NCI-H345 treated with DMSO at 0.1 percent for 48 hours (cell line): ENCODE measurements around the gene ZNF423.

Experiments
- DNase-seq: peaks from one replicate; lab custom pipeline; 2025; ENCODE audit not compliant: unreplicated experiment; lab: John Stamatoyannopoulos, UW

Gene ZNF423

GRCh38 chr16:49672753-49673152, 183.2 kb downstream of the ZNF423 start:
- no peak for DNase-seq

DNA sequence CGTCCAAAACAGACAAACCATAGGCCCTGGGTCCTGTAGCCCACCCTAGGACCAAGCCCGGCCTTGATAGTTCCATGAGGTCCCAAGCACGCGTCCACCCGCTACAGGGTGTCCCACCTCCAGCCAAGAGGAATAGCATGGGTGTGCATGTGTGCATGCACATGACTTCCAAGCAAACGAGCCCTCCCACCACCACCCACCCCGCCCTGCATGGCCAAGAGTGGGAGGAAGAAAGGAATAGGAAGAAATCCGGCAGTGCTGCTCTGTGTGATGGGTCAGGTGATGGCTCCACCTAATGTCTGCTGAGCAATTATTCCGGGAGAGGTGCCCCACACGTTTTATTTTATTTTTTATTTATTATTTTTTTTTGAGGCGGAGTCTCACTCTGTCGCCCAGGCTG, 184.6 kb downstream of the ZNF423 start:
- DNase-seq = no peak

GRCh38 chr16:49670627-49671026, 185.3 kb downstream of the ZNF423 start:
- no peak for DNase-seq

DNA sequence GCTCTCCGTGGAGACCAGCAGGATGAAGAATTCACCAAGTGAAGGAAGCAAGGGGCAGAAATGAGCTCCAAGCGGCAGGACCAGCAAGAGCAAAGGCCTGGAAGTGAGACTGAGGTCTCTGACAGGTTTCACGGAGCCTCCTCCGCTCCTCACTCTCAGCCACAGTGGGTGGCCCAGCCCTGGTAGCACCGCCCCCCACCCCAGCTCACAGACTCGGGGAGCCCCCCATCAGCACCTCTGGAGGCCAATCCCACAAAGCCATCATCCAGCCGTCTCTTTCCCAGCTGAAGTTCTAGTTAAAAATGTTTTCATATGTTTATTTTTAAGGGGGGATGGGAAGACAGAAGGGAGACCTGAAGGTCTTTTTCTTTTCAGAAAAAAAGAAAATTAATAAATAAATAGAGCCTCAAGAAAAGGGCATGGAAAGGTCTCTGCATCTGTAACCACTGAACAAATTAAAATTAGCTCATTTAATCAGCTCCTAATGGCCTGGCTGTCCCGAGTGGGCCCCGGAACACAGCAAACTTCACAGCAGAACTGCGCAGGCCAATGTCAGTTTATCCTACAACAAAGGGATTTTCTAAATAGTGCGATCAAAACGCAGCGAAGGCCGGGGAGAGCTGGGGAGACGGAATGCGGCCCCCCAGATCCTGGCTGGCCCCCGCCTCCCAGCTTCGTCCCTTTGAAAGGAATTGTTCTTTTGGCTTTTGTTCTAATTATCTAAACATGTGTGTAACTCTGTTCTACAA, 190.3 kb downstream of the ZNF423 start:
- DNase-seq = no peak

DNA sequence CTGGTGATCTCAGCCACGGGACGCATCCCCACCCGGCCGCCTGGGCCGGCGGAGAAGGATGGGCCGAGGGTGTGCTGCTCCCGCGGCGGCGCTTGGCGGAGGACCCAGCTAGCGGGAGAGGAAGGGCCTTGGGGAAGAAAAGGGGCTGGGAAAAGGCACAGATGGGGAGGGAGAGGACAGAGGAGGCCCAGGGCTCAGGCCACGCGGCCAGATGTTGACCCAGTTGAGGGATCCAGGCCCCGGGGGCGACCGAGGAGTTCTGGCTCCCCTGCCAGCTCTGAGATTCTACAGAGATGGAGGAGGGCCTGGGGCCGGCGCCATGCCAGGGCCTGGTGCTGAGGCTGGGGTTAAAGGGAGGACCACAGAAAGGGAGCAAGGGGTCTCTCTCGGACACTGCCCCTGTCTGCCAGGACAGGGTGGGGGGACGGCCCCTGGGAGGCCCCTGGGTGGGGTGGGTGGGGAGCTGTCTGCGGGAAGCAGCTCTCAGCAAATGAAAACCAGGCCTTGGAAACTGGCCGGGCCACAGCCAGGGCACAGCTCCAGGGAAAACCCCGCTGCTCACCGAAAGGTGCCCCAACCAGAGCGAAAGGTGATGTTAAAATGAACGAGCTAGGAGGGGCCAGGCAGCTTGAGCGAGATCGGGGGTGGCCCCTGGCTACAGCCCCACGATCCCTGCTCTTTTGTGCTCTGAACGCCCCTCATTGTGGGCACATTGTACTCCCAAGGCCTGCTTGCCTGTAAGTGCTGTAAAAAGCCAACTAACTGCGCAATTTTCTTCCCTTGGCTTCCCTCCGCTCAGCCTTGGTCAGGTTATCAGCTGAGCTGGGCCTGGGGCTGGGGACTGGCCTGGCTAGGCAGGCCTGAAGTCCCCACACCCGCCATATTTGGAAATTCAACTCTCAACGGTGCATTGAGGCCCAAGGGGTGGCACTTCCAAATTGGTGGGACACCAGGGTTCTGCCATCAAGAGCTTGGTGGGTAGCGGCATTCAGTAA, 191.4 kb downstream of the ZNF423 start:
- no peak for DNase-seq

DNA sequence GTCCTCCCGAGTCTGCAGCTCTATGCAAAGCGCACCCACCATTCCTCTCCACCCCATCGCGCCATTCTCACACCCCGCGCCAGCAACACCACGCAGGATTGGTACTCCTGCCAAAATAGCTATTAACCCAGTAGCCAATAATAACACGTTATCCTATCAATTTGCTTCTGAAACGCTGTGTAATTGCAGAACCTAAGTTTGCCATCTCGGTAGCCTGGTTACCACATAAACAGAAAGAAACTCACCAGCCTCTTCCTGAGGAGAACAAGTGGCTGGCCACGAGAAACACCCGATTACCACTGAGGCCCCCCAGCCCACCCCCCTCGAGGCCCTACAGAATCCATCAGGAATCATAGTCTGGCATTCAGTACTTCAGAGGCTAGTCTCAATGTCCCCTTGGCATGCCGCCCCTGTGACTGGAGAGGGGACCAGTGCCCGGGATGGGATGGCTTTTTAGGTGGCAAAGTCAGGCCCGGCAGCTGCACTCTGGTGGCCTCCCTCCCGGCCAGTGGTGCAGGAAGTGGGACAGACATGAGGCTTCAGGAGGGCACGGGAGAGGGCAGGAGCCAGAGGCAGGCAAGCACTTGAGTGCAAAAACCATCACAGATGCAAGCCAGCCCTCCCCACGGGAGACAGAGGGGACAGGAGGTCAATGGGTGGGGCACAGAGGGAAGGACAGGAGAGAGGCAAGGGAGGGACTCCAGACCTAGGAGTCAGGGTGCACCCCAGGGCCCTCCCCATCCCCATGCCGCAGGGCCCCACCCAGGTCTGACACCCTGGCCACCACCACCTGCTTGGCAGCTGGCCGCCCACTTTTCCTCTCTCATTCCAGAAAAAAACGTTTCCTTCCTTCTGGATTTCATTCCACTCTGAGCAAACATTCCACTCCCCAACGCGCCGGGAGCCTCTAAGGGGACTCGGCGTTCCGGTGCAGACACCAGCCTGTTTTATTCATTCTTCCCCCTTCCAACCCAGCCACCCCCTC, 192.5 kb downstream of the ZNF423 start:
- DNase-seq = no peak

GRCh38 chr16:49662569-49662968, 193.3 kb downstream of the ZNF423 start:
- no peak for DNase-seq

DNA sequence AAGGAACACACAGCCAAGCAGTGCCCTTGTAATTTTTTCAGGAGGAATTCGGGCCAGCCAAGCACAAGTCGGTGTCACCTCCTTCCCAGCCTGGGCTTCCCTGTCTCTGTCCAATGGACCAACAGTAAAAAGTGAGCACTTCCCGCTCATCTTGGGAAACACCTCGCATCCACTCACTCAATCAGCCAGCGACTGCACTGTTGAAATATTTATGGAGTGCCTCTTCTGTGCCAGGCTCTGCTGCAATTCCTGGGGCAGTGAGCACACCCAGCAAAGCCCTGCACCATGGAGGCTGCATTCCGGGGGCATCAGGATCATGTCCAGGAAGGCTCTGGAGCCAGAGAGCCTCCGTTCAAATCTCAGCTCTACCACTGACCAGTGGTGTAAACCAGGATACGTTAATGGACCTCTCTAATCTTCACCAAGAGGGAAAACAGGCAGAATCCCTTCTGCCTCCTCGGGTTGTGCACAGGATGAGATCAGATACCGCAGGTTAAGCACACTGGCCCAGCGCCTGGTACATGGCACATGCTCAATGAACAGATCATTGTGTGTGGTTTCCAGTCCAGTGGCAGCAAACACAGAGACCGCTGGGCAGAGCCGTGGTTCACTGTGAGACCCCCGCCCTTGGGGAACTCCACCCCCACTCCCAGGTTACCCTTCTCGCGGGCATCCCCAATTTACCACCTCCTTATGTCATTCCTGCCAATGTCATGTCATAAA, 194.3 kb downstream of the ZNF423 start:
- DNase-seq = no peak

- no peak for DNase-seq
These were observed 195.3 kb downstream of the ZNF423 start for GRCh38 chr16:49660626-49661025.

GRCh38 chr16:49659356-49659755, 196.6 kb downstream of the ZNF423 start:
- no peak for DNase-seq

DNA sequence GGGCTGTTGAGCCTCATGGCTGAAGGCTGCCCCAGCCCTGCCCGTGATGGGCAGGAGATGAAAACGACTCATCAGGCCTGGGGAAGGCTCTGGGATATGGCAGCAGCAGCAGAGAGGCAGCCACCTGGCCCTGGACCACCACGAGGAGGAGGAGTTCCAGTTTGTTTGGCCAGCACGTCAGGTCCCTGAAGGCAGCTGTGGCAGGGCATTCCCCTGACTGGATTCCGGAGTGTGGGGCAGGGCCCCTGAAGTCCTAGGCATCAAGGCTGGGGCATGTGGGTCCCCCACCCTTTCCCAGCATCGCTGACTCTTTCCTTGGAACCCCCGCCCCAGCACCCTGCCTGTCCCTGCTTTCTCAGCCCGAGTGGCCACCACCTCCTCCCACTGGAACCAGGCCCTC, 197.4 kb downstream of the ZNF423 start:
- DNase-seq = no peak

DNA sequence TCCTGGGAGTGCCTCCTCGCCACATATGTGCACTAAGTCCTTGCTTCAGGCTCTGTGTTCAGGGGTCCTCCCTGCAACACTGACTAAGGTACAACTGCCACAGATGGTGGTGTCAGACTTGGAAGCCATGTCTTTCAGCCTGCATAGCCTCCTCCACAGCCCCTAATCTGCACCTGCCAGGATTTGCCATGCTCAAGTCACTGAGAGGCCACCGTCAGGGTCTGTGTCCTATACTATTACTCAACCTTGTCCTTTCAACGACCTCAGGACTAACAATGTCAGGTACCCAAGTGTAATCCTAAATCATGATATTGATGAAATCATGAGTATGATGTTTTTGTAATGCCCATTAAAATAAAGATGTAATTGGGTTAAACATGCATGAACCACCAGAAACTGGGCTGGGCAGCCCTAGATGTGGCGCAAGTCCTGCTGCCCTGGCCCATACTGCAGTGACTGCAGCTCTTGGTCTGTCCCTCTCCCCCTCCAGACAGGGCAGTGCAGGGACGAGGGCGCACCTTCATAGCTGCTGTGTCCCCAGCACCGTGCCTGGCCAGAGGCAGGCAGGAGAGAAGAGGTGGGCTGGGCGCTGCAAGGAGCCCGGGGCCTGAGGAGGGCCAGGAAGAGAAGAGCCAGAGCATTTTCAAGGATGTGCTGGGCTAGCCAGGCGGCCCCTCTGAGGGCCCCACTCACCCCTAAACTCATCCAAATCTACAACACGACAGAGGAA, 198.0 kb downstream of the ZNF423 start:
- DNase-seq = no peak

GRCh38 chr16:49654425-49654824, 201.5 kb downstream of the ZNF423 start:
- DNase-seq = no peak

- DNase-seq = no peak
These were observed 202.3 kb downstream of the ZNF423 start for GRCh38 chr16:49653577-49653976.

GRCh38 chr16:49653173-49653570, 202.7 kb downstream of the ZNF423 start:
- DNase-seq = no peak

- DNase-seq = no peak
These were observed 203.3 kb downstream of the ZNF423 start for GRCh38 chr16:49652456-49653172.

GRCh38 chr16:49651996-49652395, 203.9 kb downstream of the ZNF423 start:
- no peak for DNase-seq

DNA sequence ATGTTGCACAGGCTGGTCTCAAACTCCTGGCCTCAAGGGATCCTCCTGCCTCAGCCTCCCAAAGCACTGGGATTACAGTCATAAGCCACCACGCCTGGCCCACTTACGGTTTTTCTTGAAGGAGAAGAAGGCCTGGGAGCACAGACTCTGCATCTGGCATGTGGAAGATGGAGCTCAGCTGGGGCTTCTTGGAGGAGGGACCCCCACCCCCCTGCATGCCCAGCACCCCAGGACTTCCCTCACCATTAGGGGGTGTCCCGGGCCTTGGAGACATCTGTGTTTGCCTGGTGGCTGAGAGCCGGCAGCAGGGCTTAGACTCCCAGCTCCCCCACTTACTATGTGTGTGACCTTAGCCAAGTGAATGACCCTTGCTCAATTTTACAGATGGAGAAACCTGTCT, 204.7 kb downstream of the ZNF423 start:
- DNase-seq = no peak

DNA sequence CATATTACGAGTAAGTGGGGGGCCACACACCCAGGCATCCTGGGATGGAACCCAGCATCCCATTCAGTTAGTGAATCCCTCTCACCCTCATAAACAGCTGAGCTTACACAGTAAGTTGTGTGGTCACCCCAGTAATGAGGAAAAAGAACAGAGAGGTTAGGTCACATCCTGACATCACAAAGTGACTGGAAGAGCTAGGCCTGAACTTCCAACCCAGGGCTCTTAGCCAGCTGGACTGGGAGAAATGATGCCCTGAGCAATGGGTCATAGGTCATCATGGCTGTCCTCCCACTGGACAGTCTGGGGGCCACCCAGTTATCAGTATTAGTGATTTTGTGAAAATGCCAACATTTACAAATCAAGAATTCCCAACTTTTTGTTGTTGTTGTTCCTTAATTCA, 205.3 kb downstream of the ZNF423 start:
- no peak for DNase-seq
